Large intestine (tissue), 3 donors: ENCODE results near the gene GUCY1A1. TPM values are rescaled to one million over a fixed set of nuclear protein-coding genes. Genes with fewer than 3 reads are reported as not detected.

Source experiments
- DNase-seq, 2 donors: peaks; one replicate each; pipeline versions ENCODE4 v3.0.0 to v3.0.0-alpha.2; 2013
- H3K27ac ChIP-seq: one replicate; pipeline ENCODE4 v1.5.1; 2013; ENCODE audit warnings: low read length
- H3K27me3 ChIP-seq: 2 replicates; pipeline ENCODE4 v1.6.1; 2013; ENCODE audit warnings: low read length; ENCODE audit not compliant: control insufficient read depth, insufficient read depth
- H3K36me3 ChIP-seq: 2 replicates; pipeline ENCODE4 v1.6.1; 2013; ENCODE audit warnings: low read length; ENCODE audit not compliant: control insufficient read depth, insufficient read depth
- H3K4me1 ChIP-seq: one replicate; pipeline ENCODE4 v1.6.1; 2013; ENCODE audit warnings: low read length; ENCODE audit not compliant: control insufficient read depth, insufficient read depth
- H3K4me3 ChIP-seq: one replicate; pipeline ENCODE4 v1.5.1; 2013; ENCODE audit warnings: low read length
- H3K9me3 ChIP-seq: one replicate; pipeline ENCODE4 v1.6.1; 2013; ENCODE audit warnings: mild to moderate bottlenecking, low read depth, low read length, moderate library complexity; ENCODE audit not compliant: control insufficient read depth
- WGBS: methylation state at CpG from one replicate; pipeline ENCODE4 v1.1.5; 2013; ENCODE audit warnings: low lambda C conversion rate; ENCODE audit not compliant: insufficient coverage; 5-methylcytosine and 5-hydroxymethylcytosine counted together
- polyA plus RNA-seq: library from polyadenylated mRNA; unstranded; fragments of 120-200 nt; gene quantifications from one replicate; pipeline ENCODE4 v1.2.1, GENCODE V29; 2013

Gene GUCY1A1
- polyA plus RNA-seq, 1 donor: 25.3 TPM

- Histone ChIP-seq H3K36me3 (peaks cover 2% of the 10 kb centered on the region), H3K4me1 (no peaks in the 10 kb centered on the region), H3K27me3 (peaks cover 3% of the 10 kb centered on the region), H3K4me3 (no peak overlapping the region), H3K27ac (no peak overlapping the region), H3K9me3 (no peaks in the 10 kb centered on the region)
- no peak for DNase-seq
- 0% methylated on average over 1 of the region's 2 CpGs for WGBS
These were observed 39.5 kb downstream of the GUCY1A1 start for GRCh38 chr4:155706147-155706546.

GRCh38 chr4:155707251-155707650 is 40.6 kb downstream of the GUCY1A1 start:
- H3K36me3 ChIP-seq: peaks cover 2% of the 10 kb centered on the region
- H3K4me3 ChIP-seq: no peak overlapping the region
- no peaks in the 10 kb centered on the region for H3K9me3 ChIP-seq
- DNase-seq: no peak
- WGBS: 100% methylated on average over 1 of the region's 5 CpGs
- H3K27me3 ChIP-seq: peaks cover 3% of the 10 kb centered on the region
- no peaks in the 10 kb centered on the region for H3K4me1 ChIP-seq
- H3K27ac ChIP-seq: no peak overlapping the region

GRCh38 chr4:155708782-155709181 is 42.1 kb downstream of the GUCY1A1 start:
- Histone ChIP-seq H3K9me3 (no peaks in the 10 kb centered on the region), H3K27ac (no peak overlapping the region), H3K4me3 (no peak overlapping the region), H3K36me3 (peaks cover 7% of the 10 kb centered on the region), H3K27me3 (peaks cover 7% of the 10 kb centered on the region), H3K4me1 (no peaks in the 10 kb centered on the region)
- no peak for DNase-seq
- WGBS: no CpG with 5 or more reads among the region's 1 CpG

GRCh38 chr4:155709918-155710317 is 43.3 kb downstream of the GUCY1A1 start:
- no peak for DNase-seq
- WGBS: 100% methylated on average over 1 of the region's 4 CpGs

GRCh38 chr4:155711556-155711955 is 44.9 kb downstream of the GUCY1A1 start:
- DNase-seq: no peak
- no peaks in the 10 kb centered on the region for H3K9me3 ChIP-seq
- H3K4me3 ChIP-seq: no peak overlapping the region
- H3K27ac ChIP-seq: no peak overlapping the region
- WGBS: 91% methylated on average over 1 of the region's 1 CpG
- peaks cover 7% of the 10 kb centered on the region for H3K27me3 ChIP-seq
- no peaks in the 10 kb centered on the region for H3K4me1 ChIP-seq
- peaks cover 11% of the 10 kb centered on the region for H3K36me3 ChIP-seq

More at GRCh38 chr4:155709918-155710317, 43.3 kb downstream of the GUCY1A1 start:
- peaks cover 7% of the 10 kb centered on the region for H3K36me3 ChIP-seq
- peaks cover 7% of the 10 kb centered on the region for H3K27me3 ChIP-seq
- no peak overlapping the region for H3K27ac ChIP-seq
- H3K4me3 ChIP-seq: no peak overlapping the region
- no peaks in the 10 kb centered on the region for H3K9me3 ChIP-seq
- no peaks in the 10 kb centered on the region for H3K4me1 ChIP-seq

GRCh38 chr4:155712846-155713245 is 46.2 kb downstream of the GUCY1A1 start:
- no peak for DNase-seq
- no peak overlapping the region for H3K27ac ChIP-seq
- 89% methylated on average over 1 of the region's 3 CpGs for WGBS

GRCh38 chr4:155713911-155714310 is 47.3 kb downstream of the GUCY1A1 start:
- Histone ChIP-seq H3K36me3 (peaks cover 11% of the 10 kb centered on the region), H3K4me1 (no peaks in the 10 kb centered on the region), H3K27me3 (peaks cover 3% of the 10 kb centered on the region), H3K27ac (no peak overlapping the region), H3K9me3 (no peaks in the 10 kb centered on the region), H3K4me3 (no peak overlapping the region)
- no peak for DNase-seq
- WGBS: no CpG with 5 or more reads among the region's 1 CpG

More at GRCh38 chr4:155712846-155713245, 46.2 kb downstream of the GUCY1A1 start:
- Histone ChIP-seq H3K36me3 (peaks cover 11% of the 10 kb centered on the region), H3K9me3 (no peaks in the 10 kb centered on the region), H3K4me1 (no peaks in the 10 kb centered on the region), H3K4me3 (no peak overlapping the region), H3K27me3 (peaks cover 3% of the 10 kb centered on the region)

- Histone ChIP-seq H3K27ac (no peak overlapping the region), H3K36me3 (no peaks in the 10 kb centered on the region), H3K9me3 (no peaks in the 10 kb centered on the region), H3K4me1 (no peaks in the 10 kb centered on the region), H3K27me3 (no peaks in the 10 kb centered on the region), H3K4me3 (no peak overlapping the region)
- WGBS: no CpG with 5 or more reads among the region's 1 CpG
- no peak for DNase-seq
These were observed 55.7 kb downstream of the GUCY1A1 start for GRCh38 chr4:155722336-155722735.

GRCh38 chr4:155722816-155723499 is 56.3 kb downstream of the GUCY1A1 start:
- H3K27ac ChIP-seq: no peak overlapping the region
- no peaks in the 10 kb centered on the region for H3K36me3 ChIP-seq
- H3K4me3 ChIP-seq: no peak overlapping the region
- no peaks in the 10 kb centered on the region for H3K9me3 ChIP-seq
- H3K27me3 ChIP-seq: no peaks in the 10 kb centered on the region
- DNase-seq: peak; percentile 47 to 81
- WGBS: 58% methylated on average over 2 of the region's 7 CpGs
- no peaks in the 10 kb centered on the region for H3K4me1 ChIP-seq

GRCh38 chr4:155724731-155725130 is 58.1 kb downstream of the GUCY1A1 start:
- 0% methylated on average over 1 of the region's 3 CpGs for WGBS
- no peaks in the 10 kb centered on the region for H3K27me3 ChIP-seq
- no peaks in the 10 kb centered on the region for H3K4me1 ChIP-seq
- no peaks in the 10 kb centered on the region for H3K9me3 ChIP-seq
- no peak overlapping the region for H3K4me3 ChIP-seq
- H3K36me3 ChIP-seq: no peaks in the 10 kb centered on the region
- DNase-seq: no peak
- H3K27ac ChIP-seq: no peak overlapping the region

GRCh38 chr4:155734065-155734464 is 67.4 kb downstream of the GUCY1A1 start:
- no peaks in the 10 kb centered on the region for H3K4me1 ChIP-seq
- no peak for DNase-seq
- H3K4me3 ChIP-seq: no peak overlapping the region
- H3K27ac ChIP-seq: no peak overlapping the region
- H3K27me3 ChIP-seq: no peaks in the 10 kb centered on the region
- H3K36me3 ChIP-seq: no peaks in the 10 kb centered on the region
- 100% methylated on average over 1 of the region's 3 CpGs for WGBS
- no peaks in the 10 kb centered on the region for H3K9me3 ChIP-seq
